Memory B cell (primary cell): Measurements from ENCODE around the gene AGBL4.

Source experiments
- ATAC-seq: fragments of 150-1000 bp; cut with Tn5 transposase; 2 replicates; pipeline ENCODE4 v1.10.0; 2021; ENCODE audit warnings: low read depth, mild to moderate bottlenecking, moderate library complexity
- DNase-seq, 2 donors: peaks; one replicate each; pipeline ENCODE4 v3.0.0; 2022; ENCODE audit warnings: low spot score in 2 of 2
- H3K27ac Mint-ChIP-seq: one replicate; pipeline ENCODE4 v1.8.0; 2022; ENCODE audit warnings: mild to moderate bottlenecking, moderate library complexity, mixed read lengths
- H3K27me3 Mint-ChIP-seq: one replicate; pipeline ENCODE4 v1.8.0; 2022; ENCODE audit warnings: mixed read lengths
- H3K36me3 Mint-ChIP-seq: one replicate; pipeline ENCODE4 v1.8.0; 2022; ENCODE audit warnings: mild to moderate bottlenecking, mixed read lengths
- H3K4me1 Mint-ChIP-seq: one replicate; pipeline ENCODE4 v1.8.0; 2022; ENCODE audit warnings: mixed read lengths
- H3K4me3 Mint-ChIP-seq: one replicate; pipeline ENCODE4 v1.8.0; 2022; ENCODE audit warnings: mild to moderate bottlenecking, moderate library complexity, mixed read lengths
- H3K9me3 Mint-ChIP-seq: one replicate; pipeline ENCODE4 v1.8.0; 2022; ENCODE audit warnings: mixed read lengths

Gene AGBL4

GRCh38 chr1:48955774-48956173 is 1068.0 kb downstream of the AGBL4 start:
- DNase-seq (no peak), ATAC-seq (no peak)
- peaks cover 13% of the 10 kb centered on the region for H3K27me3 Mint-ChIP-seq
- no peak overlapping the region for H3K4me3 Mint-ChIP-seq
- no peaks in the 10 kb centered on the region for H3K9me3 Mint-ChIP-seq
- H3K4me1 Mint-ChIP-seq = no peaks in the 10 kb centered on the region
- H3K36me3 Mint-ChIP-seq = no peaks in the 10 kb centered on the region
- no peak overlapping the region for H3K27ac Mint-ChIP-seq

- Mint-ChIP-seq H3K9me3 (no peaks in the 10 kb centered on the region), H3K27ac (no peak overlapping the region), H3K4me1 (no peaks in the 10 kb centered on the region), H3K36me3 (no peaks in the 10 kb centered on the region), H3K27me3 (peaks cover 6% of the 10 kb centered on the region), H3K4me3 (no peak overlapping the region)
- ATAC-seq (no peak), DNase-seq (no peak)
These were observed 1070.1 kb downstream of the AGBL4 start for GRCh38 chr1:48953617-48954016.

DNA sequence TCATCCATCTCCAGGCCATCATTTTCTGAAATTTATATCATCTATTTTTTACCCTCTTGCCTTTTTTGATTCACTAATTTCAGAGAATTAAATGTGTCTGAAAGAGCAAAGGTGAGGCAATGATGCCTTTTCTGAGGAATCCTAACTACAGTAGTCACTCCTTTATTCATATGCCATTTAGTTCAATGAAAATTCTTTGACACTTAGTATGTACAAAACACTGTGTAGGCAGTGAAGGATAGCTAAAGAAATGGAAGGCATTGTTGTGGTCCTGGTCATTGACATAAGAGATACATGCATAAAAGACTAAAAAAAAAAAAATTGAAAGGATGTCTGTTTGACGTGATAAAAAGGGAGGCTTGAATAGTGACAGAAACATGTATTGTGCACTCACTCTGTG is 1075.2 kb downstream of the AGBL4 start:
- Mint-ChIP-seq H3K4me3 (no peak overlapping the region), H3K36me3 (no peaks in the 10 kb centered on the region), H3K27me3 (peaks cover 4% of the 10 kb centered on the region), H3K9me3 (no peaks in the 10 kb centered on the region), H3K27ac (no peak overlapping the region), H3K4me1 (no peaks in the 10 kb centered on the region)
- DNase-seq (no peak), ATAC-seq (no peak)

- no peaks in the 10 kb centered on the region for H3K4me1 Mint-ChIP-seq
- H3K36me3 Mint-ChIP-seq = no peaks in the 10 kb centered on the region
- H3K27ac Mint-ChIP-seq = no peak overlapping the region
- ATAC-seq (no peak), DNase-seq (no peak)
- H3K27me3 Mint-ChIP-seq = peaks cover 4% of the 10 kb centered on the region
- no peaks in the 10 kb centered on the region for H3K9me3 Mint-ChIP-seq
- H3K4me3 Mint-ChIP-seq = no peak overlapping the region
These were observed 1075.8 kb downstream of the AGBL4 start for GRCh38 chr1:48947761-48948537.

DNA sequence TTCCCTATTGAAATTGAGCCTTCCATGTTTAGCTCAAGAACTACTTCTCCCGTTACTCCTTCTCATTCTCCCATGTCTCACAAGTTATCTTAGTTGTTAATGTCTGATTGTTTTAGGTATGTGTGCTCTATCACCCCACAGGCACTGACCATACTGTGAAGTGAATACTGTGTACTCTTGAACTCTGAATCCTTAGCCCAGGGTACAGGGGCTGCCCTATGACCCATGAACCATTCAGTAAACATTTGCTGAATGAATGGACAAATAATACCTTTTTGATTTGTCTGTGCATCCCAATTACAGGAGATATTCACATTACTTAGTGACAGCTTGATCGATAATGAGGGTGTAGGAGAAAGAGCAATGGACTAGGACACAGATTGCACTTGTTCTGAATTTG is 1077.7 kb downstream of the AGBL4 start:
- H3K36me3 Mint-ChIP-seq = no peaks in the 10 kb centered on the region
- peaks cover 2% of the 10 kb centered on the region for H3K27me3 Mint-ChIP-seq
- no peaks in the 10 kb centered on the region for H3K4me1 Mint-ChIP-seq
- no peaks in the 10 kb centered on the region for H3K9me3 Mint-ChIP-seq
- H3K4me3 Mint-ChIP-seq = no peak overlapping the region
- ATAC-seq (no peak), DNase-seq (no peak)
- H3K27ac Mint-ChIP-seq = no peak overlapping the region

DNA sequence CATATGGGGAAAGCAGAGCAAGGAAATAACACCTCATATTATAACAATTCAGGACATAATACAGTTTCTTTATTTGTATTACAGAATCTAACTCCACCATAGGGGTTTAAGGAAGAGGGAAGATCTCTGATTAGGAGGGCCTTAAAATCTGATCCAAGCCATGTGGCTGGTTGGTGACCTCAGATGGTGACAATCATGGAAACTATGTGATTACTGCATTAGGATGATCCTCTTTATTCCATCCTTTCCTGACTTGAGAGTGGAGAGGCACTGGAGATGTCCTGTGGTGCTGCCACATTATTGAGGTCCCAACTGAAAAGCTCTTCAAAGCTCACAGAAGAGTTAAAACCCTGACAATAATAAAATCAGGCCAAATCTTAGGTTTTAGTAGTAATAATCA is 1078.9 kb downstream of the AGBL4 start:
- Mint-ChIP-seq H3K27me3 (peaks cover 2% of the 10 kb centered on the region), H3K4me1 (no peaks in the 10 kb centered on the region), H3K27ac (no peak overlapping the region), H3K9me3 (no peaks in the 10 kb centered on the region), H3K36me3 (no peaks in the 10 kb centered on the region), H3K4me3 (no peak overlapping the region)
- ATAC-seq (no peak), DNase-seq (no peak)

DNA sequence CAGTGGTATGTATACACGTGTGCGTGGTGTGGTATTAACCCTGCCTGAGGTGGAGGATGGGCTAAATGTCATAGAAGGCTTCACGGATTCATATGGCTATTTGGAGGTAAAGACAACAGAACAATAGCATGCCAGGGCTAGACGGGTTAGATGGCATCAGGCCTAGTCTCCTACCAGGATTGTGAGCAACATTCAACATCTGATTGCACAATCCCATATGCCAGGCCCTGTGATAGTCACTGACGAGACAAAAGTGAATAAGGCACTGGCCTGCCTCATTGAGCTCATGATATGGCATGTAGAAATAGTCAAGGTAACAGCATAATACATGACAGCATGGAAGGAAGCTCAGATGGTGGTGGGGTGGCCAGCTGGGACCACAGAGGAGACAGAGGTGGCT is 1079.9 kb downstream of the AGBL4 start:
- Mint-ChIP-seq H3K36me3 (no peaks in the 10 kb centered on the region), H3K4me1 (no peaks in the 10 kb centered on the region), H3K9me3 (no peaks in the 10 kb centered on the region), H3K27me3 (peaks cover 2% of the 10 kb centered on the region), H3K27ac (no peak overlapping the region), H3K4me3 (no peak overlapping the region)
- DNase-seq (no peak), ATAC-seq (no peak)

GRCh38 chr1:48943393-48943792 is 1080.4 kb downstream of the AGBL4 start:
- Mint-ChIP-seq H3K4me3 (no peak overlapping the region), H3K9me3 (no peaks in the 10 kb centered on the region), H3K27me3 (peaks cover 2% of the 10 kb centered on the region), H3K36me3 (no peaks in the 10 kb centered on the region), H3K27ac (no peak overlapping the region), H3K4me1 (no peaks in the 10 kb centered on the region)
- DNase-seq (no peak), ATAC-seq (no peak)

DNA sequence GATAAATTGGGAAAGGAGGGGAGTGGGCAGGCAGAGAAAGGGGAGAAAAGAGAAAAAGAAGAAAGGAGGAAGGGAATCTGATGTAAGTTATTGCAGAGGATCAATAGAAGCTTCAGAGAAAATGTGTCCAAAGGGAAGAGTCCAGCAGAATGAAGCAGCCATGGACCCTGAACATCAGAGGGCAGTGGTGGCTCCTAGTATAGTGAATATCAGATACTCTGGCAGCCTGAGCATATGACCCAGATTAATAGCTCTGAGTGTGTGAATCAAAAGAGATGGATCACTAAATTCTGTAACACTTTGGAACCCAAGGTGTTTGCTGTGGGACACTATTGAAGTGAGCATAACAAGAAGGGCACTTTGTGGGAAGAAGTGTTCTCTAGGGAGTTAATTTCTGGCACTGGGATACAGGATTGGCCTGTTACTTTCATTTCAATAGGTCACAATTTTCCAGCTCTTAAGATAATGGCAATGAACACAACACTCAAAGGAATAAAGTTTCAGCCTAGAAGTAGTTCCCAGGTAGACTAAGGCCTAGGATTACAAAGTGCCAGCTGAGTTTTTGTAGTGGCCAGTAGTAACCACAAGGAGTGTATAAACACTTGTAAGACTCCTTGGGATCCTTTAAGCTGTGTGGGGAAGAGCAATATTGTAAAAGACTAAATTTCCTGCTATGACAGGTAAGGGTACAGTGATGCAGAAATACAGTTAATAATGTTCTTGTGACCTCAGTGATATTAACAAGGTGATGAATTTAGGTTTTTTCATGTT is 1082.6 kb downstream of the AGBL4 start:
- DNase-seq (no peak), ATAC-seq (no peak)
- Mint-ChIP-seq H3K36me3 (no peaks in the 10 kb centered on the region), H3K4me1 (no peaks in the 10 kb centered on the region), H3K27ac (no peak overlapping the region), H3K27me3 (peaks cover 2% of the 10 kb centered on the region), H3K4me3 (no peak overlapping the region), H3K9me3 (no peaks in the 10 kb centered on the region)

DNA sequence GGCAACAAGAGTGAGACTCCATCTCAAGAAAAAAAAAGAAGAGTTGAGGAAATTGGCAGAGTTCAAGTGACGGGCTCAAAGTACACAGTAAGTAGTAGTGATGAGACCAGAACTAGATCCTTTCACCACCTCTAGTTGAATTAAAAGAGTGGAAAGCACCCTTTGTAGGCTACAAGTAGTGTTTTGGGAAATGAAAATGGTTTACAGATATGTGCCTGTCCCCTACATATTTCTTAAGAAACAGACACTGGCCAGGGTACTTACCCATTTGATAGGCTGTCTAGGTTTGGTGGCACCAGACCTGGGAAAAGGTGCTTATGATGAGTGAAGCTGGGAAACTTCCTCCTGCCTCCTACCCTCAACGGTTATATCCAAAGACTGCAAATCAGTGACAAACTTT is 1083.4 kb downstream of the AGBL4 start:
- no peaks in the 10 kb centered on the region for H3K36me3 Mint-ChIP-seq
- H3K27ac Mint-ChIP-seq = no peak overlapping the region
- no peaks in the 10 kb centered on the region for H3K9me3 Mint-ChIP-seq
- no peak overlapping the region for H3K4me3 Mint-ChIP-seq
- peaks cover under 1% of the 10 kb centered on the region for H3K27me3 Mint-ChIP-seq
- no peaks in the 10 kb centered on the region for H3K4me1 Mint-ChIP-seq
- ATAC-seq = no peak
- DNase-seq = no peak

DNA sequence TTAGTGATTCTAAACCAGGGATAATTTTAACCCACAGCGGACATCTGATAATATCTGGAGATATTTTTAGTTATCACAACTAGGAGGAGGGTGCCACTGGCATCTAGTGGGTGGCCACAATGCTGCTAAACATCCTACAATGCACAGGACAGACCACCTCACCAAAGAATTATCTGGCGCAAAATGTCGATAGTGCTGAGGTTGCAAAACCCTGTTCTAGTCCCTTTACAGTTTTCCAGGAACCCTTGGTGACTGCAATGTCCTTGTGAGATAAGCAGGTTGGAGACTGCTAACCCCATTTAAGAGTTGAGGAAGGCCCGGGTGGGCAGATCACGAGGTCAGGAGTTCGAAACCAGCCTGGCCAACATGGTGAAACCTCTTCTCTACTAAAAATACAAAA is 1083.9 kb downstream of the AGBL4 start:
- no peaks in the 10 kb centered on the region for H3K36me3 Mint-ChIP-seq
- H3K9me3 Mint-ChIP-seq = no peaks in the 10 kb centered on the region
- no peak for ATAC-seq
- H3K27ac Mint-ChIP-seq = no peak overlapping the region
- no peak for DNase-seq
- H3K4me1 Mint-ChIP-seq = no peaks in the 10 kb centered on the region
- H3K4me3 Mint-ChIP-seq = no peak overlapping the region
- peaks cover 4% of the 10 kb centered on the region for H3K27me3 Mint-ChIP-seq

GRCh38 chr1:48939042-48939441 is 1084.7 kb downstream of the AGBL4 start:
- no peaks in the 10 kb centered on the region for H3K9me3 Mint-ChIP-seq
- no peak for ATAC-seq
- H3K36me3 Mint-ChIP-seq = no peaks in the 10 kb centered on the region
- H3K27me3 Mint-ChIP-seq = peaks cover 8% of the 10 kb centered on the region
- H3K4me1 Mint-ChIP-seq = no peaks in the 10 kb centered on the region
- no peak overlapping the region for H3K4me3 Mint-ChIP-seq
- no peak for DNase-seq
- no peak overlapping the region for H3K27ac Mint-ChIP-seq

GRCh38 chr1:48937732-48938131 is 1086.0 kb downstream of the AGBL4 start:
- Mint-ChIP-seq H3K4me3 (no peak overlapping the region), H3K27ac (no peak overlapping the region), H3K27me3 (peaks cover 8% of the 10 kb centered on the region), H3K36me3 (no peaks in the 10 kb centered on the region), H3K4me1 (no peaks in the 10 kb centered on the region), H3K9me3 (no peaks in the 10 kb centered on the region)
- no peak for DNase-seq
- ATAC-seq = no peak

- H3K4me3 Mint-ChIP-seq = no peak overlapping the region
- no peaks in the 10 kb centered on the region for H3K4me1 Mint-ChIP-seq
These were observed 1087.3 kb downstream of the AGBL4 start for GRCh38 chr1:48936436-48936835.

DNA sequence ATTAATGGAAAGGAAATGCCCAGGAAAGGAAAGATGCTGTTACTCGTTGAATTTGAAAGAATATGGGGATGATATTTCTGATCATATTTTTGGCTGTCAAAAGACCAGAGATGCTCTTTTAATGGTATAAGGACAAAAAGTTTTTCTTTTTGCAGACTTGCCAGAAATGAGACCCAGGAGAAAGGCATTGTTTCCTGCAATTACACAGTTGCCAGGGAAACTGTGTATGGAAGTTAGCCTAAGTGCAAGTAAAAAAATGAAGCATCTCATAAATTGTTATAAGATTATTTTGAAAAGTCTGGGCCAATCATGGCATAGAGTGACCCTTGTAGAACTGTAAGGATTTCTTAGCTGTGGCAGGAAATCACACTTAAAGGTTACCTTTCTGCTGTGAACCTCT is 1091.4 kb downstream of the AGBL4 start:
- no peaks in the 10 kb centered on the region for H3K36me3 Mint-ChIP-seq
- no peak overlapping the region for H3K4me3 Mint-ChIP-seq
- DNase-seq = no peak
- H3K27ac Mint-ChIP-seq = no peak overlapping the region
- H3K9me3 Mint-ChIP-seq = peaks cover under 1% of the 10 kb centered on the region
- H3K27me3 Mint-ChIP-seq = peaks cover 8% of the 10 kb centered on the region
- ATAC-seq = no peak
- H3K4me1 Mint-ChIP-seq = no peaks in the 10 kb centered on the region

More at GRCh38 chr1:48936436-48936835, 1087.3 kb downstream of the AGBL4 start:
- ATAC-seq (no peak), DNase-seq (no peak)
- no peak overlapping the region for H3K27ac Mint-ChIP-seq
- no peaks in the 10 kb centered on the region for H3K36me3 Mint-ChIP-seq
- H3K27me3 Mint-ChIP-seq = peaks cover 8% of the 10 kb centered on the region
- no peaks in the 10 kb centered on the region for H3K9me3 Mint-ChIP-seq
